T-helper 9 cell (primary cell): ENCODE results near the gene SLC9A3.

Source experiments
- DNase-seq: peaks from one replicate; pipeline ENCODE4 v3.0.0-alpha.2; 2020

The SLC9A3 gene

GRCh38 chr5:554284-554988 lies 30.2 kb upstream of the SLC9A3 start:
- DNase-seq: no peak

GRCh38 chr5:553874-554273 lies 29.6 kb upstream of the SLC9A3 start:
- no peak for DNase-seq

- no peak for DNase-seq
Measured at GRCh38 chr5:551406-551805, 27.2 kb upstream of the SLC9A3 start.

- DNase-seq: no peak
Measured at GRCh38 chr5:549229-549628, 25.0 kb upstream of the SLC9A3 start.

GRCh38 chr5:548256-548655 lies 24.0 kb upstream of the SLC9A3 start:
- no peak for DNase-seq

- no peak for DNase-seq
Measured at GRCh38 chr5:547086-547924, 23.1 kb upstream of the SLC9A3 start.

GRCh38 chr5:546376-546908 lies 22.2 kb upstream of the SLC9A3 start:
- no peak for DNase-seq

- no peak for DNase-seq
Measured at GRCh38 chr5:545641-546375, 21.6 kb upstream of the SLC9A3 start.

GRCh38 chr5:544675-545355 lies 20.6 kb upstream of the SLC9A3 start:
- DNase-seq: no peak

GRCh38 chr5:543755-544674 lies 19.8 kb upstream of the SLC9A3 start:
- DNase-seq: no peak

- no peak for DNase-seq
Measured at GRCh38 chr5:543351-543750, 19.1 kb upstream of the SLC9A3 start.

- DNase-seq: no peak
Measured at GRCh38 chr5:542319-543311, 18.4 kb upstream of the SLC9A3 start.

GRCh38 chr5:541539-542318 lies 17.5 kb upstream of the SLC9A3 start:
- DNase-seq: no peak

- DNase-seq: no peak
Measured at GRCh38 chr5:540906-541538, 16.8 kb upstream of the SLC9A3 start.

GRCh38 chr5:540071-540905 lies 16.0 kb upstream of the SLC9A3 start:
- DNase-seq: no peak

GRCh38 chr5:539469-540070 lies 15.3 kb upstream of the SLC9A3 start:
- DNase-seq: no peak

- DNase-seq: no peak
Measured at GRCh38 chr5:538801-539468, 14.7 kb upstream of the SLC9A3 start.
